Measurements from ENCODE around the gene FAM241A.

DNA sequence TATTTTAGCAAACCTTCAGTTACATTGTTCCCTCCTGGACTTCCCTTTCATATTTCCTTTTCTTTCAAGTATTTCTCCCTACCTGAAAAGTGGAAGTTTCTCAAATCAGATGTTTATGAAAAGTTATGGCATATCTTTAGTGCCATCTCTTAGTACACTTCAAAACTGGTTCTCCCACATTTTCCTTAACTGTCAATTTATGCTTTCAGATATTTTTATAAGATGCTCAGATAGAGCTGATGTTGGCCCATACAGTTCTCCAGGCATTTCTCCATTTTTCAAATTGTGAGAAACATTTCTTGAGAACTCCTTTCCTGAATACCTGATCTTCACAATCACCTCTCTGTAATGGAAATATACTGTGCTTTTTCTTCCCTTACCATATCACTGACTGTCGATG, 53.8 kb downstream of the FAM241A start:
- TF ChIP-seq, protein P1, sequence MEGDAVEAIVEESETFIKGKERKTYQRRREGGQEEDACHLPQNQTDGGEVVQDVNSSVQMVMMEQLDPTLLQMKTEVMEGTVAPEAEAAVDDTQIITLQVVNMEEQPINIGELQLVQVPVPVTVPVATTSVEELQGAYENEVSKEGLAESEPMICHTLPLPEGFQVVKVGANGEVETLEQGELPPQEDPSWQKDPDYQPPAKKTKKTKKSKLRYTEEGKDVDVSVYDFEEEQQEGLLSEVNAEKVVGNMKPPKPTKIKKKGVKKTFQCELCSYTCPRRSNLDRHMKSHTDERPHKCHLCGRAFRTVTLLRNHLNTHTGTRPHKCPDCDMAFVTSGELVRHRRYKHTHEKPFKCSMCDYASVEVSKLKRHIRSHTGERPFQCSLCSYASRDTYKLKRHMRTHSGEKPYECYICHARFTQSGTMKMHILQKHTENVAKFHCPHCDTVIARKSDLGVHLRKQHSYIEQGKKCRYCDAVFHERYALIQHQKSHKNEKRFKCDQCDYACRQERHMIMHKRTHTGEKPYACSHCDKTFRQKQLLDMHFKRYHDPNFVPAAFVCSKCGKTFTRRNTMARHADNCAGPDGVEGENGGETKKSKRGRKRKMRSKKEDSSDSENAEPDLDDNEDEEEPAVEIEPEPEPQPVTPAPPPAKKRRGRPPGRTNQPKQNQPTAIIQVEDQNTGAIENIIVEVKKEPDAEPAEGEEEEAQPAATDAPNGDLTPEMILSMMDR (IDR thresholded peaks at IDR 0.05) = no peak
- no peak for TF ChIP-seq TCF7L2 (IDR thresholded peaks at IDR 0.05; ENCODE audit: low read depth, low read length)
- TF ChIP-seq, protein P2, sequence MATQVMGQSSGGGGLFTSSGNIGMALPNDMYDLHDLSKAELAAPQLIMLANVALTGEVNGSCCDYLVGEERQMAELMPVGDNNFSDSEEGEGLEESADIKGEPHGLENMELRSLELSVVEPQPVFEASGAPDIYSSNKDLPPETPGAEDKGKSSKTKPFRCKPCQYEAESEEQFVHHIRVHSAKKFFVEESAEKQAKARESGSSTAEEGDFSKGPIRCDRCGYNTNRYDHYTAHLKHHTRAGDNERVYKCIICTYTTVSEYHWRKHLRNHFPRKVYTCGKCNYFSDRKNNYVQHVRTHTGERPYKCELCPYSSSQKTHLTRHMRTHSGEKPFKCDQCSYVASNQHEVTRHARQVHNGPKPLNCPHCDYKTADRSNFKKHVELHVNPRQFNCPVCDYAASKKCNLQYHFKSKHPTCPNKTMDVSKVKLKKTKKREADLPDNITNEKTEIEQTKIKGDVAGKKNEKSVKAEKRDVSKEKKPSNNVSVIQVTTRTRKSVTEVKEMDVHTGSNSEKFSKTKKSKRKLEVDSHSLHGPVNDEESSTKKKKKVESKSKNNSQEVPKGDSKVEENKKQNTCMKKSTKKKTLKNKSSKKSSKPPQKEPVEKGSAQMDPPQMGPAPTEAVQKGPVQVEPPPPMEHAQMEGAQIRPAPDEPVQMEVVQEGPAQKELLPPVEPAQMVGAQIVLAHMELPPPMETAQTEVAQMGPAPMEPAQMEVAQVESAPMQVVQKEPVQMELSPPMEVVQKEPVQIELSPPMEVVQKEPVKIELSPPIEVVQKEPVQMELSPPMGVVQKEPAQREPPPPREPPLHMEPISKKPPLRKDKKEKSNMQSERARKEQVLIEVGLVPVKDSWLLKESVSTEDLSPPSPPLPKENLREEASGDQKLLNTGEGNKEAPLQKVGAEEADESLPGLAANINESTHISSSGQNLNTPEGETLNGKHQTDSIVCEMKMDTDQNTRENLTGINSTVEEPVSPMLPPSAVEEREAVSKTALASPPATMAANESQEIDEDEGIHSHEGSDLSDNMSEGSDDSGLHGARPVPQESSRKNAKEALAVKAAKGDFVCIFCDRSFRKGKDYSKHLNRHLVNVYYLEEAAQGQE (IDR thresholded peaks at IDR 0.05; ENCODE audit: insufficient read depth in 1 of 2, low read depth in 2 of 2, low read length in 1 of 2) = no peak

Data from Panc1 (cell line).